ENCODE results near the gene TMEM59L. TPM values are rescaled to one million over a fixed set of nuclear protein-coding genes. Genes with fewer than 3 reads are reported as not detected.

The TMEM59L gene
- total and polyA plus RNA-seq, 10 donors = 0.15 to 0.74 (median 0.49) TPM; not detected in 5

DNA sequence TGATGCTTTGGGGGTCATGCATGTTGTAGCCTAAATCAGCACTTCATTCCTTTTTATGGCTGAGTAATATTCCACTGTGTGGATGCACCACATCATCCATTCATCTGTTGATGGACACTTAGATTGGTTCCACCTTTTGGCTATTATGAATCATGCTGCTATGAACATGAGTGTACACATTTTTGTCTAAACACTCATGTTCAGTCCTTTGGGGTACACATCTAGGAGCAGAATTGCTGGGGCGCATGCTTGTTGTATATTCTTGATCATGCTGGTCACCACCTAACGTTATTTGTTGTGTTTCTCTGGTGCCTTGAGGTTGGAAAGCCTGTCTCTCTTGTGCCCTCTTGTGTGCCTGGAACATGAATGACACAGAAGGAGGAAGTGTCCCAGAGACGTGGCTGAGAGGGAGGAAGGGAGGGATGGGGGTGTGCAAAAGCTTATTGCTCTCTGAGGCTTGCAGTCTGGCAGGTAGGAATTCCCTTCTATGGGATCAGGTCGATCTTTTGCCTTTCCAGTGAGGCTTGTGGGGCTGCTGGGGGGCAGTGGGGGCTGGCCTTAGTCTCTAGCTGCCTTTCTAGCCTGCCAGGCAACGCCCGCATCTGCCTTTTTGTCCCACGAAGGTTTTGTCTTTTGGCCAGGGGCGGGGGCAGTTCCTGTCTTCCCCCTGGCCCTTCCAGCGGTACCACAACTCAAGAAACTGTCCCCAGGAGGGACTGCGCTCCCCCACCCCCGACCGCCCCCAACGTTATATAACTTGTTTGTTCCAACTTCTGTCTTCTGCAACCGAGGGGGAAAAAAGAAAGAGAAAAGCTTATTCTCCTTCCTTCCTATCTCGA, 31.7 kb downstream of the TMEM59L start:
- 28 to 39% (median 35%) methylated on average over 15 of the region's 15 CpGs for WGBS, 5 donors
- no peak for DNase-seq
- no peaks in the 10 kb centered on the region for H3K27me3 ChIP-seq (replicated peaks in 1 of 7)
- H3K4me3 ChIP-seq = peak overlapping the region in 1 of 8 donors; percentile 19
- peak overlapping the region in 1 of 8 donors; percentile 14 for H3K27ac ChIP-seq
- TF ChIP-seq CTCF (IDR thresholded peaks at IDR 0.05 in 8 of 11, conservative IDR thresholded peaks at IDR 0.05 in 3 of 11) = peak in 2 of 11 experiments; percentile 5 to 6
- no peak for TF ChIP-seq POLR2A (IDR thresholded peaks at IDR 0.05)
- TF ChIP-seq POLR2AphosphoS5 (IDR thresholded peaks at IDR 0.05) = peak in 1 of 3 donors; percentile 24
- peaks cover 9 to 38% (median 29%) of the 10 kb centered on the region in 6 donors for H3K4me1 ChIP-seq
- H3K36me3 ChIP-seq = peaks cover 0 to 8% (median 0%) of the 10 kb centered on the region in 6 donors
- no peaks in the 10 kb centered on the region for H3K9me3 ChIP-seq
- intact Hi-C loops (cut with DNase I; ENCODE audit: low total_unique reads) = no loop called here

DNA sequence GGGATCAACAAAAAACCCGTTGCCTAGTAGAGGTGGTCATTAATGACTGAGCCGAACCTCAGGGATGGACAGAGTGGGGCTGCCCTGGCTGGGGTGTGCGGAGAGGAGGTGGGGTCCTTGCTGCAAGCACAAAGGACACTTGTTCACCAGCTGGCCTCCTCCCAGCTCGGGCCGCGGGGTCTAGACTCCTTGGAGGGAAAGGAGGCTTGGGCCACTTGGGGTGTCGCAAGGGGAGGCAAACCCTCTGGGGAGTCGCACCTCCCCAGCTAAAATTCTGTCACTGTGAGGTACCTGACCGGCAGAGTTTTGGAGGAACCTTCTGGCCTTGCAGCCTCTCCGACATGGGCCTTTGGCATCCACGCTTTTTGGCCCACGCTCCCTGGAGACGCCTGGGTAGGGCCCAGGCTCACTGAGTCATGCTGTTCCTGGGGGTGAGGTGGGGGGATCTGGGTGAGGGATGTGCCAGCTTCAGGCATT, 32.4 kb downstream of the TMEM59L start:
- H3K27me3 ChIP-seq (replicated peaks in 1 of 7) = no peaks in the 10 kb centered on the region
- 71 to 84% (median 76%) methylated on average over 11 to 13 of the region's 13 CpGs for WGBS, 5 donors

GRCh38 chr19:18646535-18647370, 34.1 kb downstream of the TMEM59L start:
- TF ChIP-seq POLR2AphosphoS5 (IDR thresholded peaks at IDR 0.05) (no peak), CTCF (IDR thresholded peaks at IDR 0.05 in 8 of 11, conservative IDR thresholded peaks at IDR 0.05 in 3 of 11) (no peak), POLR2A (IDR thresholded peaks at IDR 0.05) (no peak)
- Histone ChIP-seq H3K4me3 (no peak overlapping the region), H3K36me3 (no peaks in the 10 kb centered on the region), H3K27ac (no peak overlapping the region), H3K27me3 (replicated peaks in 1 of 7) (no peaks in the 10 kb centered on the region), H3K4me1 (peaks cover 21 to 61% (median 51%) of the 10 kb centered on the region in 6 donors), H3K9me3 (no peaks in the 10 kb centered on the region)
- DNase-seq = no peak
- intact Hi-C loops (cut with DNase I; ENCODE audit: low total_unique reads) = no loop called here
- 94 to 97% (median 94%) methylated on average over 25 to 34 of the region's 34 CpGs for WGBS, 5 donors

More for the DNA sequence above, 32.4 kb downstream of the TMEM59L start:
- no peak for DNase-seq
- TF ChIP-seq POLR2A (IDR thresholded peaks at IDR 0.05) = no peak
- TF ChIP-seq POLR2AphosphoS5 (IDR thresholded peaks at IDR 0.05) = no peak
- no peak for TF ChIP-seq CTCF (IDR thresholded peaks at IDR 0.05 in 8 of 11, conservative IDR thresholded peaks at IDR 0.05 in 3 of 11)
- H3K4me3 ChIP-seq = no peak overlapping the region
- no peaks in the 10 kb centered on the region for H3K9me3 ChIP-seq
- H3K36me3 ChIP-seq = peaks cover 0 to 8% (median 0%) of the 10 kb centered on the region in 6 donors
- intact Hi-C loops (cut with DNase I; ENCODE audit: low total_unique reads) = no loop called here
- H3K4me1 ChIP-seq = peaks cover 14 to 45% (median 36%) of the 10 kb centered on the region in 6 donors
- no peak overlapping the region for H3K27ac ChIP-seq

Measured in spleen (tissue), 11 donors.